ENCODE results near the gene NPHP3.

Gene NPHP3

DNA sequence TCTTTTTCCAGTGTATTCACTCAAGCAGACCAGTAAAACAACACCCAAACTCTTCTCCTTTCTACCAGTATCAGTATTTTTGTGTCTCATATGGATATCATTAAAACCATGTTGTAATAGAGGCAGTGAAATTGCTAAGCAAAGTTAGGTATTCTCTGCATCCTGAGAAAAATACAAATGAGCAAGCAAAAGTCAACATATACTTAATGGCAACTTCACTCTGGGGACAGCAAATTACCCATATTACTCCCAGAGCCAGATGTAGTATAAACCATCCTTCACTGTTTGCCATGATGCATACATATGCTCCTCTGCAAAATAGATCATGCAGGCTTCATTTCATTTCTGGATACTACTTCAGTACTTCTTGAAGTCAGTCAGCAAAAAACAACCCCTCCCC is 40.0 kb downstream of the NPHP3 start:
- no peak for DNase-seq

DNA sequence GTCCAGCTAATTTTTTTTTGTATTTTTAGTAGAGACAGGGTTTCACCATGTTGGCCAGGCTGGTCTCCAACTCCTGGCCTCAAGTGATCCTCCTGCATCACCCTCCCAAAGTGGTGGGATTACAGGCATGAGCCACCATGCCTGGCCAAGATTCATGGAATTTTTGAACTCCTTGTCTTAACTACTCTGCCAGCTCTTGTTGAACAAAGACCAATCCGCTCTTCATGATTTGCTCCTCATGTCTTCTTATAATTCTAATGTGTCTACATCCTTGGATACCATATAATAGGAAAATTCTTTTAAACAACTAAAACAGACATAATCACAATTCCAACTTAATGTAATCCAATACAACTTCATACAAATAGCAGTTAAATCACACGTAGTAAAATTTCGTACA is 40.8 kb downstream of the NPHP3 start:
- DNase-seq, result no peak

DNA sequence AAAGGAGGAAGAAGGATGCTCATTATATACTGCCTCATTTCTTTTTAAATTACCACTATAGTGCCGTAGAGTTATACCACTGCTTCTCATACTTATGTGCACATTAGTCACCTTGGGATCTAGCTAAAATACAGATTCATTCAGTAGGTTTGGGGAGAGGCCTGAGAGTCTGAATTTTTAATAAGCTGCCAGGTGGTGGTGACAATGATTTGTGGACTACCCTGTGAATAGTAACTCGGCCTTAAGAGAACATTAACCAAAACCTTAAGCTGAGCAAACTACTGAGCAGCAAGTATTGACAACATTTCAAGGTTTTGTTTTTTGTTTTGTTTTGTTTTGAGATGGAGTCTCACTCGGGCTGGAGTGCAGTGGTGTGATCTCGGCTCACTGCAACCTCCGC is 42.3 kb downstream of the NPHP3 start:
- no peak for DNase-seq

DNA sequence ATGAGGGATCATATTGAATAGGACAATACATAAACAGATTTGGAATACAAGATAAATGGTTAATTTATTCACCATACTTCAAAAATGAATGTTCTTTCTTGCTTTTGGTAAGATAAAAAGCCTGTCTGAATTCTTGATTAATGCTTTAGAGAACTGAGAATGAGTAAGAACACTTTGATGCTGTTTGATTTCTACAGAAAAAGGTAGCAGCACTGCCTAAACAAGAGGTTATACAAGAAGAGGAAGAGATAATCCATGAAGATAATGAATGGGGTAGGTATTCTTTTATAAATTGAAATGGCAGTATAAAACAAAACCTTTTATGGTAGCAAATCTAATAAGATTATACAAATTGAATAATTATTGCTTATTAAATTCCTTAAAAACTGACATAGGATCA is 46.8 kb downstream of the NPHP3 start:
- no peak for DNase-seq

DNA sequence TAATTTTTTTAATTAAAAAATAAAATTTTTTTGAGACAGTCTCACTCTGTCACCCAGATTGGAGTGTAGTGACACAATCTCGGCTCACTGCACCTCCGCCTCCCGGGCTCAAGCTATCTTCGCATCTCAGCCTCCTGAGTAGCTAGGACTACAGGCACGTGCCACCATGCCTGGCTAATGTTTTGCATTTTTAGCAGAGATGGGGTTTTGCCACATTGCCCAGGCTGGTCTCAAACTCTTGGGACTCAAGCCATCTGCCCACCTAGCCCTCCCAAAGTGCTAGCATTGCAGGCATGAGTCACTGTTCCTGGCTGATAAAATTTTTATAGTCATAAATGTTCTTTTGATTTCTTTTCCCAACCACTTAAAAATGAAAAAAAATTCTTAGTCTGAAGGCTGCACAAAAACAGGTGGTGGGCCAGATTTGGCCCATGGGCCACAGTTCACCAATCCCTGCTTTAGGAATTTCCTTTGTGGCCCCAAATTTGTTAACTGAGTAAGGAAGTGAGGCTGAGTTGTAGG is 52.9 kb downstream of the NPHP3 start:
- peak; percentile 22 for DNase-seq

DNA sequence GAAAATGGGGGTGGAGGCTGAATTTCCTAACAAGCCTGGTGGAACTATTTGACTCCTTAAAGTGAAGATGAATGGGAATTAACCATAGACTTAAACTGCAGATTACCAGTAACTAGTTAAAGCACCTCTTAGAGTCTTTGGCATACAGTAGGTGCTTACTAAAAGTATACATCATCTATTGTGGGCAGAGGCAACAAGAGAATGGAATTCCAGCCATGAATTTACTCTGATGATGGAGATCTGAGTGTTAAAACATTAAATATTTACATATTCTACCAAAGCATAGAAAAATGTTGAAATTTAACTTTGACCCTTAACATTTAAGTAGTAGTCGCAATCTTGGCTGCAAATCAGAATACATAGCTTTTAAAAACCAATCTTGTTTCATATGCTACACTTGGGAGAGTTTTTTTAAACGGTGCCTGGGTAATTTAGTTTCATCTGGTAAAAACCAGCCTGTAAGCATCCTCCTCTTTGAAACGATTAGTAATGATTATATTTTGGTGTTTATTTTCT is 56.9 kb downstream of the NPHP3 start:
- no peak for DNase-seq

DNA sequence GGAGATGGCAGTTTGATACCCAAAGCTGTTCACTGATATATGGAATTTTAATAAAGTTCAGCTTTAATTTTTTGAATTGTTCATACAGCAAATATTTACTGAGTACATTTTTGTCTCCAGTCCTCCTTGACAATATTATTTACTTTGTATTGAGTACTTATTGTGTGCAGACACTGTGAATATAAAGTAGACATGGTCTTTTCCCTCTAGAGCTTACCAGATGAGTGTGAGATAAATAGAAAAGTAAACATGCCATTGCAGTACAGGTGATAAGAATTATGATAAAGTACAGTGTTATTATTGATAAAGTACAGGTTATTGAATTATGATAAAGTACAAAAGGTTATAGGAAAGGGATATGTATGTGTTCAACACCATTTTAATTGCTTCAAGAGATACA is 60.0 kb downstream of the NPHP3 start:
- DNase-seq, result no peak

DNA sequence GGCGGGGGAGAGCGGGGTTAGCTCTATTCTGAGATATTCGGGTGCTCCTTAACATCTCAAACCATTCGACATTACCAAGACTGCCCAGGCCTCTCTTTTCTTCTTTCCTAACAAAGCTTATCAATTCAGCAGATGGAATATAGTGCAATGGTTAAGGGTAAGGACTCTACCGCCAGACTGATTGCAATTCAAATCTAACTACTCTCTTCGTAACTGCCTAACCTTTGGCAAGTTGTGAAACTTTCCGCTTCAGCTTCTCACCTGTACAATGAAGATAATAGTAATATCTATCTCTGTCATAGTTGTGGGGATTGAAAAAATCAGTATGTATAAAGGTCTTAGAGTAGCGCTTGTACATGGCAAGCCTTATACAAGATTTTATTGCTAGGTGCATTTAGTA is 61.1 kb downstream of the NPHP3 start:
- no peak for DNase-seq

DNA sequence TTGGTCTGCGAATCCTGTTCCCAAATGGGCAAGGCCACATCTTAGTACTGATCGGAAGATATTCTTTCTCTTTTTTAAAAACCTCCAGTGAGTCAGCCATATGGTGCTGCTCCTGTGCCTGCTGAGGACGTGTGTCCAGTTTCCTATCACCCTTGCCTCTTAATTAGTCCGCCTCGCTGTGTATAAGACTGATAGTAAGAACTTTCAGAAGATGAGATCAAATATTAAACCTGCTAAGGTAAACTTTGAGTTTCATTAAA is 61.5 kb downstream of the NPHP3 start:
- DNase-seq, result peak; percentile 56

DNA sequence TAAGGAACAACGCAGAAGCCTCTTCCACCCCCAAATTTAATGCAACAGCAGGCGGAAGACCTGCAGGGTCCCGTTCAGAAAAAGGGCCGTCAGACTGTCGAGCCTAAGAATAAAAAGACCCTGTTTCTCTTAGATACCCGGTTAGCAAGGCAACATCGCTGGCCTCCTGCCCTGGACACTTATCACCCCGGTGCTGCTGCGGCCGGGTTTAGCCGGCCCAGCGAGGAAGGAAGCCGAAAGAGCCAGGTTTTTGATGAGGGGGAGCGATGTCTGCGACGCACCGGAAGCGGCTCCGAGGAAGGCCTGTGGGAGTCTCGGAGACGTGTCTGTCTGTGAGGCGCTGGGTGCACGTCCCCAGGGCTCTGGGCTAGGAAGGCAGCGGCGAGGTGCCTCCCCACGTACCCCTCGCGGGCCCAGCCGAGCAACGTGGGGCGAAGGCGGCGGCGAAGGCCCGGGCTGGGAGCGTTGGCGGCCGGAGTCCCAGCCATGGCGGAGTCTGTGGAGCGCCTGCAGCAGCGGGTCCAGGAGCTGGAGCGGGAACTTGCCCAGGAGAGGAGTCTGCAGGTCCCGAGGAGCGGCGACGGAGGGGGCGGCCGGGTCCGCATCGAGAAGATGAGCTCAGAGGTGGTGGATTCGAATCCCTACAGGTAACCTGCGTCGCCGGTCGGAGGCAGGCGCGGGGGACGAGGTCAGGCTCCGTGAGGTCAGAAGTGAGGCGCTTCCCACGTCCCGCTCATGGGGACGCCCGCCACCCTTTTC is 62.0 kb downstream of the NPHP3 start, which contains the start of gene UBA5:
Gene UBA5, plus strand, starts transcription at position 278 of the 759 bp plus-strand sequence. Its CDS starts 209 bp downstream, at position 487.
- peak; percentile 87 for DNase-seq

DNA sequence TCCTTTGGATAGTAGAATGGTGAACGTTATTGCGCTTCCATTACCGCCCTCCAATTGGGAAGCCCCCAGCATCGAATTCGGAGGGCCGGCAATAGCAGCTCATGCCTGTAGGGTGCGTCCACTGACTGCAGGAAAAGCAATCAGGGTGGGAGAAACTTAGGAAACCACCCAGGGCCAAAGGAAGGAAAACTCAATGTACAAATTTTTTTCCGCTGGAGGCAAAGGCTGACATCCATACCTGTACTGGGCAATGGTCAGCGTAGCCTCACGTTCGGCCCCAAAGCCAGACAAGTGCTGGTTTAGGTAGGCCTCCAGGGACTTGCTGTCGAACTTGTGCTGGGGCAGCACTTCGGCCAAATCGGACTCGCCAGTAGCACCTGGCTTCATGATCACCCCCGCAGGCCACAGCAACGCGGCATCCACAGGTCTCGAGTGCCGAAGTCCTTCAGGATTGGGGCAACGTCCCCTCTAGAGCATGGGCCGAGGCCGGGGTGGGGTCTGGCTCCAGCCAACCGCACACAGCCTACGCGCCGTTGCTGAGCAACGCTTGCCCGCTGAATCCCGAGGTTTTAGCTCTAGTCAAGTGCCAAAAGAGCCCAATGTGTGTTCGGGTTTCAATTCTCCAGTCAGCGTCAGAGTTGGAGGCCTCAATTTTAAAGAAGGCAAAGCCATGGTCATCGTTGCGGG is 62.7 kb downstream of the NPHP3 start, which contains the start of gene ACAD11:
Gene ACAD11, minus strand, starts transcription at position 445 of the 687 bp plus-strand sequence. Its CDS starts 58 bp downstream, at position 387.
- DNase-seq, result peak; percentile 83

DNA sequence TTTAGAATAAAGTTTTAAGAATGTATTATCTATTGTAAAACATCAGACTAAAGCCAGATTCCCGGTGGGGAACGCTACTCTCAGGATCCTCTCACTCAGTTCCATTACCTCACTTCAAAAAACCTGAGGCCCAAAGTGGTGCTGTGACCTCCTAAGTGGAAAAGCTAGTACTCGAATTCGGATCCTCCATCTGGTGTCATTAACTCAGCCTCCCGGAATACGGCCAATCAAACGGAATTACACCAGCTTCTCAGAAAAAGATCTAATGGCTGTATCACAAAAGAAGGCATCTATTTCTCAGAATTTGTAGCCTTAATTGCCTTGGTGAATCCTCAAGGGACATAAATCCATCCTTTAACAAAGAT is 63.2 kb downstream of the NPHP3 start:
- no peak for DNase-seq

DNA sequence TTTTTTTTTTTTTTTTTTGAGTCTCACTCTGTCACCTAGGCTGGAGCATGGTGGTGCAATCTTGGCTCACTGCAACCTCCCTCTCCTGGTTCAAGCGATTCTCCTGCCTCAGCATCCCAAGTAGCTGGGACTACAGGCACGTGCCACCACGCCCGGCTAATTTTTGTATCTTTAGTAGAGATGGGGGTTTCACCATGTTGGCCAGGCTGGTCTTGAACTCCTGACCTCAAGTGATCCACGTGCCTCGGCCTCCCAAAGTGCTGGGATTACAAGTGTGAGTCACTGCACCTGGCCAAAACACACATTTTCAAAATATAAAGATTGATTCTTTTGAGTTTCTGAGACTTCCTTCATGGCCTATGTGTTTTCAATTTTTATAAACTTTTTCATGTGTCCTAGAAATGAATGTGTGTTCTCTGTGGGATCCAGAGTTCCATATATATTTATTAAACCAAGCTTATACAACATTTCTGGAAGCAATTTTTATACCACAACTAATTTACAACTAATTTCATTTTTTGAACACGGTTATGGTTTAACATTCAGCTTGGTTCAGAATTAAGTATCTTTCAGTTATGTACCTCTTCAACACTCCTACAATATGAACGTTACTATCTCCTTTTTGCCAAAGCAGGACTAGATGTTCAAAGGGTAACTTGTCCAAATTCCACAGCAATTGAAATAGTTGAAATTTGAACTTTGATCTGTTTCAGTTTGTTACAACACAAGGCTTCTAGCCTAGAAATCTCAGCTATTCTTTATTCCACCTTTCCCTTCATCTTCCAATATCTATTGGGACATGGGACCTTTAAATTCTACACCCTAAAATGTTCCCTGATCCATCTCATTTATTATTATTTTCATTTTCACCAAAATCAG is 64.1 kb downstream of the NPHP3 start:
- DNase-seq, result no peak

DNA sequence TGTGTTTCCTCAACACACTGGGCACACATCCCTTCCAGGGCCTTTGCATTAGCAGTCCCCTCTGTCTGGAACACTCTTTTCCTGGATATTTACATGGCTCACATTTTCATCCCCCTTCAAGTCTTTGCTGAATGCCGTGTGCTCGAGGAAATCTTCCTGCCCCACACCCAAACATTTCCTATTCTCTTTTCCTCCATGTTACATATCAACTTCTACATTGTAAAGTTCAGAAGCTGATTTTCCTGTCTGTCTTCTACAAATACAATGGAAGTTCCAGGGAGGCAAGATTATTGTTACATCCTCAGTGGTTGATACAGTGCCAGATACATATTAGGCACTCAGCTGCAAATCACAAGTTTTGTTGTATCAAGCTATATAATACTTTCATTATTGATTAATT is 66.7 kb downstream of the NPHP3 start:
- no peak for DNase-seq

DNA sequence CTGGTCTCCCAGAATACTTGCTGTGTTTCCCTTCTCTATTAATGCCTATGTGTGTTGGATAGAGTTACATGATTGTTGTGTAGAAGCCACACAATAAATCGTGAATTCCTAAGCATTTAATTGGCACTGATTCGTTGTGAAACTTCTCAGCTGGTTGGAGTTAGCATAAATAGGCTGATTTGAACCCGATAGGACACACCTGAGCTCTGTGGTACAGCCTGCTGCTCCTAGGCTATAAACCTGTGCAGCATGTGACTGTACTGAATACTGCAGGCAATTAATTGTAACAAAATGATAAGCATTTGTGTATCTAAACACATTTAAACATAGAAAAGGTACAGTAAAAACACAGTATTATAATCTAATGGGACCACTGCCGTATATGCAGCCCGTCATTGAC is 67.5 kb downstream of the NPHP3 start:
- no peak for DNase-seq

DNA sequence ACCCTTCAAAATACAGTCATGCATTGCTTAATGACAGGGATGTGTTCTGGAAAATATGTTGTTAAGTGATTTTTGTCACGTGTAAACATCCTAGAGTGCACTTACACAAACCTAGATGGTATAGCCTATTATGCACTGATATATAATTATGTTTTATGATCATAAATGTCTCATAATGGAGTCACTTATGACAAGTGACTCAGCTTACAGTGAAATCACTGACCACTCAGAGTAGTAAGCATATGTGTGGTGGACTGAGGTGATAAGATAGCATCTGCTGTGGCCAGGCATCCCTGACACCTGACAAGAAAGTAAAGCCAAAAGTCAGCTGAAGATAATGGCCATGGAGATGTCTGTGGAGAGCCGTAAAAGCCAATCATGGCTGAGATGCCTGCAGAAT is 68.0 kb downstream of the NPHP3 start:
- no peak for DNase-seq

DNA sequence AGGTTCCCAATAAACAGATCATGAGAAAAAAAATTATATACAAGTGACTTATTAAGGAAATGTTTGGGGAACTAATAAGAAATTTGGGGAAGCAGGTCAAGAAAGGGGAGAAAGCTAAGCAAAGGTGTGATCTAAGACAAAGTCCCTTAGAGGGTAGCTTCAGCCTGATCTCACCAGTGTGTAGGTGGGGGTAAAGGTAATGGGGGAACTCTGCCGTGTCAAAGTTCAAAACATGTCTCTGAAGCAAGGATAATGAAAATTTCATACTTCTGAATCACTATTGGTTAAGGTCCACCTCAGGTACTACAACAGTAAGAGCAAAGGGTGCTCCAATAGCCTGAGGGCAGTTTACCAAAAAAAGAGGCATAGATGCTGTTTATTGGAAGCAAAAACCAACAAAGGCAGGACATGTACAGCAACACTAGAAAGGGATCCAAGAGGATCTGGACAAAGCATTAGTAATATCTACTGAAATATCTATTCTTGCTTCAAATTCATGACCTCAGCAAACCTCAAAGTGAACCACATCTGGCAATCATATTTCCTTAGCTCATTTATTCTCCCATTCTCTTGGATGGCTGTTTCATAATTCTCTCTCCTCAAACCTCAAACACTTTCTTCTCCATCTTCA is 69.5 kb downstream of the NPHP3 start:
- DNase-seq, result no peak

DNA sequence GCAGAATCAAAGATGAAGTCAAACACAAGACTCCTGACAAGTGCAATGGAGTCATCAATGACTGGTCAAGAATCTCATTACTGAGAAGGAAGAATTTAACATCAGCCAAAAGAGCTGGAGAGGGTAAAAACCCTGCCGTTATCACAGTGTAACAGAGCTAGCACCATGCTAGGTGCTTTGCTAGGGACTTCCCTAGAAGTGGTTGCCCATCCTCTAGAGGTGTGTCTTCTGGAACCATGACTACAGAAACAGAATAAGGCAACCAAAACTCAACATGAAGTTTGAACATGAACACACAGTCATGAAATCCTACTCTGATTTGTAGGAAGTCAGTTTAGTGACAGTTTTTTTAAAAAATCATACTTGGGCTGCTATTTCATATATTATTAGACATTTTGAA is 72.1 kb downstream of the NPHP3 start:
- DNase-seq, result no peak

DNA sequence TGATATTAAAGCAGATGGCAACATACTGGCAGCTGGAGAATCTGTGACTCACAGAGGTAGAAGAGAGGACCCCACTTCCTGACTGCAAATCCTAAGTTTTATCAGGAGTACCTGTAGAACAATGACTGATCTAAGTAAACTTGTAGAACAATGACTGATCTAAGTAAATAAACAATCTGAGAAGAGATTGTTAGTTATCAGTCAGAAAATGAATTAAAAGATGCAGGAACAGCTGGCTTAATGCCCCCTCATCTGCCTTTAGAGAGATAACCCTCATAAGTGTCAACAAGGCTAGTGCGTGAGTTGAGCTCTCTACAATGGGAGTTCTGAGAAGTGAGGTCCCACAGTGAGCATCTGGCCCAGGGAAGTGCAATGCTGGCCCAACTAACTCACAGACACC is 77.2 kb downstream of the NPHP3 start:
- no peak for DNase-seq

DNA sequence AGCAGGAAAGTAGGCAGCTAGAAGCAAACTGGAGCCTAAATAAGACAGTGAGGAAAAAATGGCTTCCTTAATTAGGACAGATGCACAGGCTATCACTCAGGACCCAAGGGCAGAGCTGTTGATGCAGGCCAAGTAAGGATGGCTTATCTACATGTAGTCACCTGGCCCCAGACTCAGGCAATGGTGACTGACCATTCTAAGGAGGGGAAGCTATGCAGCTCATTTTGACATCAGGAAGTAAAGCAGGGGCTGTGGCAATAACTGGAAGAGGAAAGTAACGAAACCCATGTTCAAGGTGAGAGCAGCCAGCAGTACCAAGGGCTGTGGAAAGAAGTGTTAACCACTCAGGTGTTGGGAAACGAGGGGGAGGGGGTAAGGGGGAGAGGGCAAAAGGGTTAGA is 78.8 kb downstream of the NPHP3 start:
- peak; percentile 19 for DNase-seq

DNA sequence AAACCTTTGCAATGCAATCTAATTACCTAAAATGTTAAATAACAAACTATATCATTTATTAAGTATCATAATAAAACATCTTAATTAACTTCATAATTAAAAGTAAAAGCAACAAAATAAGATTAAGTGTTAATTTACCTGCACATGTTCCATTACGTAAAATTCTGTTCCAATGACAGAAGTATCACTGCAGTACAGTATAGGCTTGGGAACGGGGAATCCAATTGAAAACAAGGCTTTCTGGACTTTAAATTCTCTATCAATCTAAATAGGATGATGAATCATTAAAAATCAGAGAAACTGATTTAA is 79.7 kb downstream of the NPHP3 start:
- DNase-seq, result no peak

DNA sequence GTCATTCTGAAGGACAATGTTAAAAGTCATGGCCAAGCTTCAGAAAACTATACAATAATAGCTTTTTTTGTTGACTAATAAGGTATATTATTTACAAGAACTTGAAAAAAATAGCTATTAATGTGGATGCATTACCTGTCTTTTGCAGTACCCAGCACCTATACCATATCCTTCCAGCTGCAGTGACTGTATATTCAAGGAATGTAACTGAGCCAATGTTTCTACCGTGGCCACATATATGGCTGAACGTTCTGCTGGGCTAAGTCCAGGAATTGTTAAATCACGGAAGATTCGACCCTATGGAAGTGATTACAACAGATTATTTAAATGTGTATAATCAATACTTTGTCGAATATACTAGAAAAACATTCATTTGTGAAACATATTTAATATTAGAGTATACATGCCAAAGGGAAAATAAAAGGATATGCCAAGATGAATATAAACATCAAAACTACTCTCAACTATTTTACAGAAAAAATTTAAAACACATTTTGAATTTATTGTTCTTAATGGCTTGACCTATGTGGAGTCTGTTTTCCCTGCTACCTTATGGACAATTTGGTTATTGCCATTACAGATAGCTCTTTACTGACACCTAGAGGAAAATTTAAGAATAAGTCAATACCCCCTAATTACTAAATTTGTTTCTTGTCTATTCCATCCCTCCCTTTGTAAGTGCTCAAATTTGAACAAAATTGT is 80.2 kb downstream of the NPHP3 start:
- peak; percentile 80 for DNase-seq
